Progenitor cell of endocrine pancreas (in vitro differentiated cells): ENCODE data around the gene ECI2. TPM values are rescaled to one million over a fixed set of nuclear protein-coding genes. Genes with fewer than 3 reads are reported as not detected.

Experiments used
- DNase-seq: peaks from one replicate; pipeline ENCODE4 v3.0.0; 2021; ENCODE audit warnings: low spot score; ENCODE audit not compliant: unreplicated experiment
- H3K27ac Mint-ChIP-seq: 2 replicates; pipeline ENCODE4 v1.8.0; 2021; ENCODE audit warnings: mild to moderate bottlenecking, moderate library complexity, mixed read lengths
- H3K27me3 Mint-ChIP-seq: 2 replicates; pipeline ENCODE4 v1.8.0; 2021; ENCODE audit warnings: mixed read lengths
- H3K36me3 Mint-ChIP-seq: 2 replicates; pipeline ENCODE4 v1.8.0; 2022; ENCODE audit warnings: mixed read lengths; ENCODE audit not compliant: insufficient read depth
- H3K4me1 Mint-ChIP-seq: 2 replicates; pipeline ENCODE4 v1.8.0; 2021; ENCODE audit warnings: low read depth, mixed read lengths
- H3K4me3 Mint-ChIP-seq: 2 replicates; pipeline ENCODE4 v1.8.0; 2021; ENCODE audit warnings: low read depth, mild to moderate bottlenecking, moderate library complexity, mixed read lengths
- H3K9me3 Mint-ChIP-seq: 2 replicates; pipeline ENCODE4 v1.8.0; 2021; ENCODE audit warnings: low read depth, mixed read lengths
- CTCF ChIP-seq: fragments of 200-600 bp; sonication (generic); IDR thresholded peaks from one replicate; pipeline ENCODE4 v1.5.0; 2021; ENCODE audit warnings: antibody characterized with exemption, mild to moderate bottlenecking; ENCODE audit not compliant: unreplicated experiment
- total RNA-seq: library from RNA; stranded (reverse); gene quantifications from 2 replicates; pipeline ENCODE4 v1.2.1, GENCODE V29; 2021

The ECI2 gene
- total RNA-seq, 1 donor from 2014 or later: 68.5 TPM

DNA sequence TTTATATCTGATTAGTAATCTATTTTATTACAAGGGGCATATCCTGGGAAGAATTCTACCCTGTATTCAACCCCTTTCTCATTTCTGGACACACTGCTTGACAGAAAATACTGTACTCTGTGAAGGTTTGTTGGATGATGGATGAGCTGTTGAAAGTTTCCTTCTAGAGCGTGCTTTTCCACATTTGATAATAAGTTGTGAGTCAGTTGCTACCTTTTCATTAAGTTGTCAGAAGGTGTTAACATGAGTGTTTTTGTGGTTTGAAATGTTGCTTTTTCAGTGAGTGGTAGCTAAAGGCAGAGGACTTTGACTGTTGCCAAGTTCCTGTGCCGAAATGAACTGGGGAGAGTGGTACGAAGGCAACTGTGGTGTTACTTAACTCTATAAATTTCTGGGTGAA lies 3.9 kb upstream of the ECI2 start:
- H3K9me3 Mint-ChIP-seq: peaks cover 6% of the 10 kb centered on the region
- peaks cover 4% of the 10 kb centered on the region for H3K4me1 Mint-ChIP-seq
- H3K36me3 Mint-ChIP-seq: peaks cover 2% of the 10 kb centered on the region
- no peak for TF ChIP-seq CTCF
- no peak for DNase-seq
- peaks cover 7% of the 10 kb centered on the region for H3K27me3 Mint-ChIP-seq
- no peak overlapping the region for H3K4me3 Mint-ChIP-seq
- no peak overlapping the region for H3K27ac Mint-ChIP-seq

DNA sequence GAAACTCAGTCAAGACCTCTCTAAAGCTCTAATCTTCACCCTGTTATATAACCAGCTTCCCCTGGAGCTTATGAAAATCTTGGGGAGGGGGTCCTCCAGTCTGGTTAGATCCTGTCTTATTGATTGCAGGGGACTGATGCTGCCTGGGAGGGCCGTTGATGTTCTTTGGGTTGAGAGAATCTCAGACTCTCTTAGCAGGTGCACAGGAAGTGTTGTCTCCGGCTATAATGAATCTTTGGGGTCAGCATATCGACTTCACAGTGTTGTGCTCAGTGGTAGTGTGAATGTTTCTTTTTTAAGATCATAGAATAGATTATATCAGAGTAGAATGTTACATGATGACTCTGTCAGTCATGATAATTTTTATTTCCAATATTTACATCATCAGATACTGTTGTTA lies 2.8 kb upstream of the ECI2 start:
- Mint-ChIP-seq H3K27me3 (peaks cover 7% of the 10 kb centered on the region), H3K9me3 (peaks cover 6% of the 10 kb centered on the region), H3K36me3 (peaks cover 3% of the 10 kb centered on the region), H3K27ac (no peak overlapping the region), H3K4me1 (peaks cover 13% of the 10 kb centered on the region), H3K4me3 (no peak overlapping the region)
- TF ChIP-seq CTCF: no peak
- DNase-seq: no peak

GRCh38 chr6:4136354-4136831 lies 1.0 kb upstream of the ECI2 start:
- no peak for TF ChIP-seq CTCF
- Mint-ChIP-seq H3K4me3 (peak overlapping the region; percentile 74), H3K9me3 (peaks cover 1% of the 10 kb centered on the region), H3K27me3 (peaks cover 7% of the 10 kb centered on the region), H3K27ac (peak overlapping the region; percentile 90), H3K4me1 (peaks cover 16% of the 10 kb centered on the region), H3K36me3 (peaks cover 14% of the 10 kb centered on the region)
- no peak for DNase-seq

GRCh38 chr6:4135665-4136353 lies 434 bp upstream of the ECI2 start:
- H3K36me3 Mint-ChIP-seq: peaks cover 14% of the 10 kb centered on the region
- H3K4me3 Mint-ChIP-seq: peak overlapping the region; percentile 74
- DNase-seq: peak; percentile 92
- peaks cover 16% of the 10 kb centered on the region for H3K4me1 Mint-ChIP-seq
- H3K27me3 Mint-ChIP-seq: peaks cover 7% of the 10 kb centered on the region
- peak overlapping the region; percentile 90 for H3K27ac Mint-ChIP-seq
- no peak for TF ChIP-seq CTCF
- H3K9me3 Mint-ChIP-seq: no peaks in the 10 kb centered on the region

- TF ChIP-seq CTCF: no peak
- DNase-seq: no peak
- Mint-ChIP-seq H3K4me1 (peaks cover 16% of the 10 kb centered on the region), H3K27me3 (peaks cover 7% of the 10 kb centered on the region), H3K36me3 (peaks cover 25% of the 10 kb centered on the region), H3K9me3 (no peaks in the 10 kb centered on the region), H3K27ac (peak overlapping the region; percentile 98), H3K4me3 (peak overlapping the region; percentile 87)
Measured at GRCh38 chr6:4133941-4134838, 1.2 kb downstream of the ECI2 start.
